ENCODE results near the gene C16orf90.

The C16orf90 gene

DNA sequence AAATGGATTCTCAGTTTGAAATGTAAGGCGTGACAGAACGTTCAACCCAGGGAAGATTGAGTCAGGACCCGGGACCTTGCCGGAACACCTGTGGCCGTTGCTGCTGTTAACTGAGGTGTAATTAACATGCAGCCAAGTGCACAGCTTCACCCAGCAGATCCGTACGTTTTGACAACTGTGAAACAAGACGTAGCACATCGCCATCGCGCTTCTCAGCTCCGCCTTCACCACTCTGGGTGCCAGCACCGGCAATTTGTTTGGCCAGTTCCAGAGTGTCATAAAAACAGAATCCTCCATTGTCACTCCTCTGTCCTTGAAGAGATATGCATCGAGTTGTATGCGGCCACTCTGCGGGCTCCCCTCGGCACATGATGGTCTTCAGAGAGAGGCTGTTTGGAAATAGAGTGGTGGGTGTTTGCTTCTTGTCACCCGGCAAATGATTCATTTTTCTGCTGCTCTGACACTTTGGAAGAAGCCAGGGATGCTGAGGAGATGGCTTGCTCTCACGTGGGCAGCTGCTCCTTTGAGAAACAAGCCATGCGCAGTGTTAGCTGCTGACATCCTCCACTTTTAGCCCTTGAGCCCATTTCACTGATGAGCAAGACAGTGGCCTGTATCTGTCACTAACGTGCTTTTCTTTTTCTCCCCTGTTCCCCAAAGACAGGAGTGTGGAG is 29.2 kb downstream of the C16orf90 start:
- no peak for DNase-seq (ENCODE audit: low read depth in 2 of 2)

DNA sequence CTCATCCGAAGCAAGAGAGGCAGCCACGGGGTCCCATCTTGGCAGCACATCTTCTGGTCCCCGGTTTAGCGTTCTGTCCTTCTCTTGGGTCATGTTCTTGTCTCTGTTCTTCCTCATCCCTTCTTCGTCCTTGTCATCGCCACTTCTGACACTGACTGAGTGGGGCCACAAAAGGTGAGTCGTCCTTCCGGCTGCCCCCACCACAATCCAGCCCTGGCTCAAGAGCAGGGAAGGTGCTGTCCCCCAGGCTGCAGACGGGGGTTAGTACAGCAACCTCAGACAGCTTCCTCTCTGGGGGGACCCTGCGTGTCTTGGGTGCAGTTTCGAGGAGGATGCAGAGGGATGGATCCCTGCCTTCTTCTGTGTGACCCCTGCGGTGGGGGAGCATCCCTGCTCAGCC is 30.0 kb downstream of the C16orf90 start:
- no peak for DNase-seq (ENCODE audit: low read depth in 2 of 2)

DNA sequence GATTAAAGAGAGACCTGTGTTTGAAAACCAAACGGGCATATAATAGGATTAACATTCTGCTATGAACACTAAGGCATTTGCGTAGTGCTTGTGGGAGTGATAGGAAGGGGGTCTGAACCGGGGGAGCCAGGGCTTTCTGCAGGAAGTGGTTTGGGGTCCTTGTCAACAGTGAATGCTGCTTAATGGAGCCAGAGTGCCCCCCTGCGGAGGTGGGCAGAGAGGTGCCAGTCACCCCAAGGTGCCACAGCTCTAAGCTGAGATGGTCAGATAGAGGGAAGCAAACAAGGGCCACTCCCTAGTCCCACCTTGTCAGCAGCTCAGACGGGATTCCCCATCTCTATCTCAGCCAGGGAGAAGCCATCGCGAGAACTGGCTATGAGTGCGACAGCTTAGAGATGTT is 34.1 kb downstream of the C16orf90 start:
- DNase-seq (ENCODE audit: low read depth in 2 of 2): no peak

GRCh38 chr16:3460585-3460984 is 34.7 kb downstream of the C16orf90 start:
- DNase-seq (ENCODE audit: low read depth in 2 of 2): no peak

DNA sequence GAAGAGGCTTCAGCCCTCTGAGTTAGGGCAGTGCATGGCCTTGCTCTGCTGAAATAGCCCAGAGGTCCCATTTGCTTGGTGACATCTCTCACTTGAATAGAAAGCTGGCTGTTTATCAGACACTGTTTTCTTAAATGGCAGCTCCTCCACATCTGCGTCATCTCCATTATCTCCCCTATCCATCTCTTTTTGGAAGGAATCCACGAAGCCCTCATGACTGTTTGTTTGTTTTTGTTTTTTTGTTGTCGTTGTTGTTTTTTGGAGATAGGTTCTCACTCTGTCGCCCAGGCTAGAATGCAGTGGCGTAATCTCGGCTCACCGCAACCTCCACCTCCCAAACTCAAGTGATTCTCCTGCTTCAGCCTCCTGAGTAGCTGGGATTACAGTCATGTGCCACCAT is 35.2 kb downstream of the C16orf90 start:
- DNase-seq (ENCODE audit: low read depth in 2 of 2): no peak

DNA sequence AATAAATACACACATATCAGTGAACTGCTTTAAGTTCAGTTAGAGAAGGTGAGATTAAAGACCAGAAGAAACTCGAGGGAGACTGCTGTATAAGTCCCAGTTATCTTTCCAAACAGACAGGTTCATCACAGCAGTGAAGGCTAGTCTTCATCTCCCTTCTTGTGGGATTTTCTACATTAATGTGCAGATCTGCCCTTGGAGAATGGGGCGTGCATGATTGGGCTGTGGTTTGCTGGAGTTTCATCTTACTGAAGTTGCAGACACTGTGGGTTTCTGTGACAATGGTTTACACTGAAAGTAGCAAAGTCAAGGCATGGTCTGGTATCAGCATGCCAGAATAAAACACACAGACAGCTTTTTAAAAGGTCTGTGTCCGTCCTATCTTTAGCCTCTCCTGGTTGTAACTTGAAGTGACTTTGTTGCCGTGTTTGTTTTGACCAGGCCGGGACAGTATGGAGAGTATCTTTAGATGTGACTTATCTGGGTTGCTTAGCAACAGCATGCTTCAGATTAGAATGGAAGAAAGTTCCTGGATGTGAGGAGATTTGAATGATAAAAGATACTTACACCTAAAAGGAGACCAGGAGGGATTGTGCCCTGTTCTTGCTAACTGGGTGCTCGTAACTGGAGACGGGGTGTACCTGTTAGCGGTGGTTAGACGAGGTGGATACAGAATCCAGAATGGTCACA is 35.7 kb downstream of the C16orf90 start:
- DNase-seq (ENCODE audit: low read depth in 2 of 2): no peak

DNA sequence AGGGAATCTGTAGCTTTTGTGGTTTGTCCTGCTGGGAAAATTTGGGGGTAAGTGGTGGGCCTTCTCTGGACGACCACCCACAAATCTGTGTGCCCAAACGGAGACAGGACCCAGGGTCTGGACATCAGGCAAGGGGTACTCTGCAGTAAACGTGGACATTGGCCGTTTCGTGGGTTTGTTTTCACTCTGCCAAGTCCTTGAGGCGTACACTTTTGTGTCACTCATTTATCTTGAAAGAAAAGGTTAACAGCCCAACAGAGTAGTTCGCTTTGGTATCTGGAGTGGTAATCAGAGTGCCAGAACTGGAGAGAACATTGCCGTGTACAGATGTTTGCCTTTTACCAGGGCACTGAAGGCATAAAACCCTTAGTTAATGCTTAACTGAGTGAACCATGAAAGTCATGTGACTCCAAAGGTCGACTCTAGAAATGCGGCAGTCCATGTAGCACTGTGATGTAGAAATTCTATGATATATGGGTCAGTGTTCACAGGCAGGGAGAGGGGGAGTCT is 36.4 kb downstream of the C16orf90 start:
- DNase-seq (ENCODE audit: low read depth in 2 of 2): no peak

DNA sequence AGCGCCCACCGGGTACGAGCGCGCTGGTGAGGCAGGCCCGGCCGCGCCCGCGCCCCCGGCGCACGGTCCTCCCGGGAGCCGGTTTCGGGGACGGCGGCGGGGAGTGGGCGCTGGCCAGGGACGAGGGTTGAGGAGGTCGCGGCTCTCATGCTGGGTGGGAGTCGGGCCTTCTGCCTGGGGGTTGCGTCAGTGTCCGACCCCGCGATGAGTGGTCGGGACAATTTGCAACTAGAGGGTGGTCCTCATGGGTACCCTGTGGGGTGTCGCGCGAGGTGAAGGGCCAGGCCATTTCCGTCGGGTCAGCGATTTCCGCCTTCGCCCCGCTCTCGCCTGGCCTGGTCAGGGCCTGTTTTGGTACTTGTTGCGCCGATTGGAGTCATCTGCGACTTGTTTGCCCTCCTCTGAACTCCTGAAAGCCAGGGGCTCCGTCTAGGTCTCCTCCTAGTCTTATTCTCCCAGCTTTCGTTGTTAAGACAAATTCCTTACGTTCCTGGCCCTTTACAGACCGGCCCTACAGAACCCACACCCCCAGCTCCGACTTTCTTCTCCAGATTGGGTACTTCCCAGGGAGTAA is 36.9 kb downstream of the C16orf90 start:
- DNase-seq (ENCODE audit: low read depth in 2 of 2): no peak

- DNase-seq (ENCODE audit: low read depth in 2 of 2): peak; percentile 76 to 77
Measured at GRCh38 chr16:3457434-3458252, 37.6 kb downstream of the C16orf90 start.

- no peak for DNase-seq (ENCODE audit: low read depth in 2 of 2)
Measured at GRCh38 chr16:3454631-3455147, 40.6 kb downstream of the C16orf90 start.

DNA sequence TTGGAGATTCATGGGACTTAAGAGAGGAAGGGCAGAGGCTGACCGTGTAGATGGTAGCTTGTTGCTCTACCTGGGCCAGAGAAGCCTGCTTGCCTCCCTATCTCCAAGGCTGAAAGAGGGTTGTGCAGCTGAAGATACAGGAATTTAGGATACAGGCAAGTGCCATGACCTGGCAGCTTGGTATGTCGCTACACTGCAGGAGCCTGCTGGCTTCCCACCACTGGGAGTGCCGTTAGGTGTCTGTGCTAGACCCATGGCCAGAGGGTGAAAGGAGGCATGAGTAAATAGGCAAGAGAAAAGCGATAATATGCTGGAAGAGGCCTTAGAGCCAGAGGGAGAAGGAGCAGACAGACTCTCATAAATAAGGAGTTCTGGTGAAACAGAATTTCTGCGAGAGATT is 41.2 kb downstream of the C16orf90 start:
- no peak for DNase-seq (ENCODE audit: low read depth in 2 of 2)

DNA sequence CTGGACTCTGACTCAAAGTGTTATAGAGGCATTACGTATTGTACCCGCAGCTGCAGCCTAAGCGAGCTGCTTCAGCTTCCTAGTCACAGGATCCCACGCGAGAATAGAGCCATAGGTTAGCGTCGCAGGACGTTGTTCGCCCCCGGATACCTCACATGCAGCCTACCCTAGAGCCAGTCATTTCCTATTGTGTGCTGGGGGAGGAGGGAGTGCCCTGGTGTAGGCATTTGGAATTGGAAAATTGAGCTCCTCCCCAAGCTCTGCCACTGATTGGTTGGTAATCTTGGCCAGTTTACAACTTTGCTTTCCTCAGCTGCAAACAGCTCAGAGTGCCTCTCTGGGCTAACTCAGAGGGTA is 51.3 kb downstream of the C16orf90 start:
- no peak for DNase-seq (ENCODE audit: low read depth in 2 of 2)
